Retinal pigment epithelial cell (primary cell): ENCODE measurements around the gene PCSK6.

Experiments
- DNase-seq: peaks from one replicate; pipeline ENCODE4 v3.0.0-alpha.2; 2010; ENCODE audit warnings: low read depth
- H3K4me3 ChIP-seq: 2 replicates; pipeline ENCODE4 v1.5.1; 2011; ENCODE audit warnings: mild to moderate bottlenecking, low read length, control low read depth, moderate library complexity
- CTCF ChIP-seq: conservative IDR thresholded peaks from 2 replicates; pipeline ENCODE4 v1.5.1; 2011; ENCODE audit warnings: low read depth, low read length, control low read depth, inconsistent platforms

Gene PCSK6

GRCh38 chr15:101453123-101454120, 36.1 kb downstream of the PCSK6 start:
- no peak for TF ChIP-seq CTCF
- DNase-seq: no peak
- no peak overlapping the region for H3K4me3 ChIP-seq

GRCh38 chr15:101452572-101452971, 36.9 kb downstream of the PCSK6 start:
- H3K4me3 ChIP-seq: no peak overlapping the region
- TF ChIP-seq CTCF: no peak
- no peak for DNase-seq

- no peak for DNase-seq
- no peak overlapping the region for H3K4me3 ChIP-seq
- no peak for TF ChIP-seq CTCF
Measured at GRCh38 chr15:101451846-101452245, 37.7 kb downstream of the PCSK6 start.

- H3K4me3 ChIP-seq: no peak overlapping the region
- no peak for TF ChIP-seq CTCF
- DNase-seq: no peak
Measured at GRCh38 chr15:101451266-101451799, 38.2 kb downstream of the PCSK6 start.

- TF ChIP-seq CTCF: no peak
- DNase-seq: no peak
- H3K4me3 ChIP-seq: no peak overlapping the region
Measured at GRCh38 chr15:101450403-101451265, 38.9 kb downstream of the PCSK6 start.

GRCh38 chr15:101449471-101450402, 39.8 kb downstream of the PCSK6 start:
- DNase-seq: no peak
- TF ChIP-seq CTCF: no peak
- no peak overlapping the region for H3K4me3 ChIP-seq
